ENCODE measurements around the gene RPS6KA1.

Gene RPS6KA1

DNA sequence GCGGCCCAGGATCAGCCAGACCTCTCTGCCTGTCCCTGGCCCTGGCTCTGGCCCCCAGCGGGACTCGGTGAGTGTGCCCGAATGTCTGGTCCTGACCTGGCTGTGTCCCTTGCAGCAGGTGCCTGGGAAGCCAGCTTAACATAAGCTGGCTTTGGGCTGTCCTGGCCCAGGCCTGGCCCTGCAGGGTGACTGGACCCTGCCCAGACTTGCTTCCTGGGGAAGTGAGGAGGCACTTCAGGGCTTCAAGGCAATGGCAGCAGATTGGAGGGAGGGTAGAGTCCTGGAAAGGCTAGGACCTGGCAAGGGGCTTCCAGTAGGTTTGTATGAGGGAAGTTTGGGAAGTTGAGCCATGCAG, 16.4 kb downstream of the RPS6KA1 start:
- TF ChIP-seq, protein P1, sequence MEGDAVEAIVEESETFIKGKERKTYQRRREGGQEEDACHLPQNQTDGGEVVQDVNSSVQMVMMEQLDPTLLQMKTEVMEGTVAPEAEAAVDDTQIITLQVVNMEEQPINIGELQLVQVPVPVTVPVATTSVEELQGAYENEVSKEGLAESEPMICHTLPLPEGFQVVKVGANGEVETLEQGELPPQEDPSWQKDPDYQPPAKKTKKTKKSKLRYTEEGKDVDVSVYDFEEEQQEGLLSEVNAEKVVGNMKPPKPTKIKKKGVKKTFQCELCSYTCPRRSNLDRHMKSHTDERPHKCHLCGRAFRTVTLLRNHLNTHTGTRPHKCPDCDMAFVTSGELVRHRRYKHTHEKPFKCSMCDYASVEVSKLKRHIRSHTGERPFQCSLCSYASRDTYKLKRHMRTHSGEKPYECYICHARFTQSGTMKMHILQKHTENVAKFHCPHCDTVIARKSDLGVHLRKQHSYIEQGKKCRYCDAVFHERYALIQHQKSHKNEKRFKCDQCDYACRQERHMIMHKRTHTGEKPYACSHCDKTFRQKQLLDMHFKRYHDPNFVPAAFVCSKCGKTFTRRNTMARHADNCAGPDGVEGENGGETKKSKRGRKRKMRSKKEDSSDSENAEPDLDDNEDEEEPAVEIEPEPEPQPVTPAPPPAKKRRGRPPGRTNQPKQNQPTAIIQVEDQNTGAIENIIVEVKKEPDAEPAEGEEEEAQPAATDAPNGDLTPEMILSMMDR (conservative IDR thresholded peaks at IDR 0.05): no peak
- H3K27ac ChIP-seq: no peak overlapping the region

DNA sequence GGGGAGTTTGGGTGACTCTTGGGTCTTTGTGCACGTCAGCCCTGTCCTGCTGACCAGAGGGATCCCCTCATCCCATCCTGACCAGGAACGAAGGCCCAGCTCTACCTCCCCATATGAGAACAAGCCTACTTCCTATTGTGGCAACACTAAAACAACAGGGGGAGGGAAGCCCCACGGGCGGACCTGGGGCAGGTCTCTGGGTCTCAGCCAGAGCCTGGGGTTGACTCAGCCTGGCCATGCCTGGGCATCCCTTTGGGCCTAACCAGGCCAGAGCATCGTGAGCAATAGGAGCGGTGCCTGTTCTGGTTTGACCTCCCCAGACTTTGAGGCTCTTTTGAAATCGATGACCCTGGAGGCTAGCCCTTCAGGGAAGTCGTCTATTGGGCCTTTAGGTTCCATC, 16.8 kb downstream of the RPS6KA1 start:
- H3K27ac ChIP-seq: no peak overlapping the region
- TF ChIP-seq, protein P1 (conservative IDR thresholded peaks at IDR 0.05): no peak

DNA sequence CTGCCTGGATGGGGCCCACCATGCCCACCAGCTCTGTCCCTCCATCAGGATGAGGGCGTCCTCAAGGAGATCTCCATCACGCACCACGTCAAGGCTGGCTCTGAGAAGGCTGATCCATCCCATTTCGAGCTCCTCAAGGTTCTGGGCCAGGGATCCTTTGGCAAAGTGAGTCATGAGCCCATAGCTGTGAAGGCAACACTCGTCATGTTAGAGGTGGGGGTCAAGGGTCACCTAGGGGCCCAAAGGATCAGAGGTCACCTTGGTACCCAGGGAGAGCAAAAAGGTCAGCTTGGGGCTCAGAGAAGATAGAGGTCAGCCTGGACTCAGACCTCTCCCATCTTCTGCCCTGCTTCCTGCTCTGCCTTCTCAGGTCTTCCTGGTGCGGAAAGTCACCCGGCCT, 17.3 kb downstream of the RPS6KA1 start:
- TF ChIP-seq, protein P1 (conservative IDR thresholded peaks at IDR 0.05): no peak
- no peak overlapping the region for H3K27ac ChIP-seq

DNA sequence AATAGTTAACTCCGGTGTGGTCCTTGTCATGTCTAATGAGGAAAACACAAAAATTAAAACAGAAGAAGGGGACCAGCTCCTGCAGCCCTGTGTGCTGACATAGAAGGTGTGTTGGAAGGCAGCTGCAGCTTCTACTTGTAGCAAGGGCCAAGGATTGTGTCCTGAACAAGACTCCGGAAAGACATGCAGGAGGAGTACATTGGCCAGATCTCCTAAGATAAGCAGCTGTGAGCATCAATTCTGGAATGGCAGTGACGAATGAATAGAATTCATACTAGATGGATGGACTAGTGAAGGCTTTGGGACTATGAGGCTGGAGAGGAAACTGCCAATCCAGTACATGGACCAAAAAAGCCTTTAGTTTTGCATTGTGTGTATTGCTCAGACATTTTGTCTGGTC, 19.3 kb downstream of the RPS6KA1 start:
- no peak overlapping the region for H3K27ac ChIP-seq
- TF ChIP-seq, protein P1 (conservative IDR thresholded peaks at IDR 0.05): no peak

DNA sequence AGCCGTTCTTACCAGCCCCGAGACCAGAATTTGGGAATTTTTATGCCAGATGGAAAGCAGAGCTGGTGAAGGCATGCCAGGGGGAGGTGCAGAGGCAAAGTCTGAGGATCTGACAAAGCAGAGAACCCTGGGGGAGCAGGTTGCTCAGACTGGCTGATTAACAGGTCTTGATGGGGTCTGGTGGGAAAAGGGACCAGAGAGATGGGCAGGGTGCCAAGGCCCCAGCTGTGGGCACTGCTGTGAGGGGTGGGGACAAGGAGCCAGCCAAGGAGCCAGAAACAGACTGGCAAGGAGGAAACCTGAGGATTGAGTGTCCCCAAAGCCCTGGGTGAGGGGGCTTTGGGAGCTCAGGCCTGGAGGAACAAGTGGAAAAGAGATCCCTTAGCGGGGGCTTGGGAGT, 21.4 kb downstream of the RPS6KA1 start:
- TF ChIP-seq, protein P1 (conservative IDR thresholded peaks at IDR 0.05): no peak
- H3K27ac ChIP-seq: no peak overlapping the region

DNA sequence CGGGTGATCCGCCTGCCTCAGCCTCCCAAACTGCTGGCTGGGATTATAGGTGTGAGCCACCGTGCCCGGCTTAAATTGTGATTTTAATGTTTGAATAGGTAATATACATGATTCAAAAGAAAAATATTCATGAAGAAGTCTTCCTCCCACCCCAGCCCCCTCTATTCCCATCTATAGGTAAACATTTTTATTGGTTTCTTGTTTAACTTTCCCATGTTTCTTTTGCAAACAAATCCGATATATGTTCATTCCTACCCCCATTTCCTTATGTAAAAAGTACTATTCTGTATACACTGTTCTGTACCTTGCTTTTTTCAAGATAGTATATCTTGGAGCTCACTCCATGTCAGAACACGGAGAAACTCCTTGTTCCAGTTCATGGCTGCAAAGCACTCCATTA, 23.2 kb downstream of the RPS6KA1 start:
- TF ChIP-seq, protein P1 (conservative IDR thresholded peaks at IDR 0.05): no peak
- H3K27ac ChIP-seq: no peak overlapping the region

DNA sequence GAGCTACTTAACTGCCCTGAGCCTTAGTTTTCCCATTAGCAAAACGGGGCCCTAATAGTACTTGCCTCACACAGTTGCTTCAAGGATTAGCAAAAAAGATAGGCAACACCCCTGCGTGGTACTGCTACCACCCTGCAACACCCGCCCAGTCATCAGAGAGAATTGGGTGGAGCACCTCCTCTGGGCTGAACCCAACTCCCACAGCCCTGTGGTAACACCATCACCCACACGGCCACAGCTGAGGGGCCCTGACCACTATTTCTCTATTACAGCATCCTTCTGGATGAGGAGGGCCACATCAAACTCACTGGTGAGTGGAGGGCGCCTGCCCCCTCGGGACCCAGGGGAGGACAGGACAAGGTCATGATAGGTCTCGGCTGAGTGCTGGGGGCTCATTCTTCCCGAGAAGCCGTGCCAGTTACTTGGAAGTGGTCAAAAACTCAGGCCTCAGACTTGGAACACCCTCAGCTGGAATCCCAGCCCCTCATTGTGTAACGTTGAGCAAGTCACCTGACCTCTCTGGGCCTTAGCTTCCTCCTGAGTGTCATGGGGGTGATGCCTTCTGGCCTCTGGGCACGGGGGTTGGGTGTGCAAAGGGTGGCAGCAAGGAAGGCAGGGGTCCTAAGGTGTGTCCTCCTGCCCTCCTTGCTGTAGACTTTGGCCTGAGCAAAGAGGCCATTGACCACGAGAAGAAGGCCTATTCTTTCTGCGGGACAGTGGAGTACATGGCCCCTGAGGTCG, 24.6 kb downstream of the RPS6KA1 start:
- H3K27ac ChIP-seq: no peak overlapping the region
- TF ChIP-seq, protein P1 (conservative IDR thresholded peaks at IDR 0.05): no peak
